Frontal cortex (tissue), 4 donors: ENCODE measurements around the gene CENPT. TPM values are rescaled to one million over a fixed set of nuclear protein-coding genes. Genes with fewer than 3 reads are reported as not detected.
"Not testable (repeated sequence)": the region's sequence is repeated elsewhere in the genome, so short reads cannot be mapped to it uniquely, and the experiment has no call there.

ENCODE experiments used
- DNase-seq, 2 donors: peaks; one replicate each; pipeline ENCODE4 v3.0.0; 2012; ENCODE audit warnings: low spot score in 2 of 2
- FAIRE-seq: peaks from 2 replicates; lab custom pipeline; 2012; peaks lifted over from hg19 to GRCh38; lab: Jason Lieb, UNC
- total RNA-seq: library from RNA; depleted of rRNA; stranded (reverse); fragments of >200 nt; gene quantifications from one replicate; pipeline ENCODE4 v1.2.3, GENCODE V29; 2014
- donor health status: control.
- donor health status: control.
- donor health status: control.

CENPT gene
- total RNA-seq, 1 donor from 2014 or later = 25.3 TPM

GRCh38 chr16:67856927-67857546 lies 9.5 kb upstream of the CENPT start:
- DNase-seq (no peak), FAIRE-seq (no peak)

GRCh38 chr16:67855789-67856188 lies 8.3 kb upstream of the CENPT start:
- no peak for DNase-seq
- FAIRE-seq = no peak

GRCh38 chr16:67853670-67854069 lies 6.2 kb upstream of the CENPT start:
- no peak for DNase-seq
- FAIRE-seq = no peak

GRCh38 chr16:67848118-67848517 lies 625 bp upstream of the CENPT start:
- DNase-seq = no peak
- no peak for FAIRE-seq

GRCh38 chr16:67846320-67847063 lies 1.0 kb downstream of the CENPT start, which contains the start of gene NUTF2:
Gene NUTF2, plus strand, starts transcription at chr16:67846933. Its CDS starts 18,198 bp downstream, at chr16:67865131.
- FAIRE-seq (no peak), DNase-seq (peak; percentile 93 to 96)

- no peak for DNase-seq
- no peak for FAIRE-seq
Observed at GRCh38 chr16:67846063-67846319, 1.5 kb downstream of the CENPT start.

- DNase-seq (no peak), FAIRE-seq (no peak)
Observed at GRCh38 chr16:67845291-67846062, 2.0 kb downstream of the CENPT start.

GRCh38 chr16:67844497-67844896 lies 3.0 kb downstream of the CENPT start:
- no peak for FAIRE-seq
- DNase-seq = no peak

GRCh38 chr16:67843343-67843765 lies 4.1 kb downstream of the CENPT start:
- FAIRE-seq (no peak), DNase-seq (no peak)

GRCh38 chr16:67842509-67843342 lies 4.8 kb downstream of the CENPT start:
- FAIRE-seq (no peak), DNase-seq (no peak)

GRCh38 chr16:67841816-67842508 lies 5.5 kb downstream of the CENPT start, which contains the start of gene THAP11:
Gene THAP11, plus strand, starts transcription at chr16:67842320. Its CDS starts 235 bp downstream, at chr16:67842555.
- FAIRE-seq = no peak
- DNase-seq = peak; percentile 93 to 95

GRCh38 chr16:67841198-67841815 lies 6.2 kb downstream of the CENPT start:
- DNase-seq (no peak), FAIRE-seq (no peak)

GRCh38 chr16:67837811-67838210 lies 9.7 kb downstream of the CENPT start:
- DNase-seq (no peak), FAIRE-seq (no peak)

GRCh38 chr16:67837190-67837589 lies 10.3 kb downstream of the CENPT start:
- not testable (repeated sequence) for DNase-seq, FAIRE-seq

- DNase-seq (no peak), FAIRE-seq (no peak)
Observed at GRCh38 chr16:67834242-67834614, 13.3 kb downstream of the CENPT start.

GRCh38 chr16:67833415-67834241 lies 13.9 kb downstream of the CENPT start:
- DNase-seq = peak; percentile 88 to 98
- no peak for FAIRE-seq

GRCh38 chr16:67833030-67833414 lies 14.5 kb downstream of the CENPT start:
- FAIRE-seq (no peak), DNase-seq (peak in 1 of 2 donors; percentile 40)

- FAIRE-seq = no peak
- no peak for DNase-seq
Observed at GRCh38 chr16:67828651-67829050, 18.8 kb downstream of the CENPT start.
